Coronary artery (tissue), 2 donors: ENCODE results near the gene THTPA.
A peak's percentile ranks its signal among the peaks of the same experiment; 100 is the strongest.

Source experiments
- DNase-seq: peaks from one replicate; pipeline ENCODE4 v3.0.0-alpha.2; 2017; ENCODE audit warnings: low spot score
- H3K27ac ChIP-seq, 2 donors: fragments of 200-600 bp; sonication (generic); one replicate each; pipeline ENCODE4 v1.5.1; 2016 to 2019
- H3K4me3 ChIP-seq: fragments of 200-600 bp; sonication (generic); 2 replicates; pipeline ENCODE4 v1.5.1; 2016; ENCODE audit warnings: mild to moderate bottlenecking, moderate library complexity
- TF ChIP-seq, protein P1 (sequence below): fragments of 200-600 bp; sonication (generic); IDR thresholded peaks from one replicate; pipeline ENCODE4 v1.5.1; 2019; ENCODE audit warnings: antibody characterized with exemption

THTPA gene

DNA sequence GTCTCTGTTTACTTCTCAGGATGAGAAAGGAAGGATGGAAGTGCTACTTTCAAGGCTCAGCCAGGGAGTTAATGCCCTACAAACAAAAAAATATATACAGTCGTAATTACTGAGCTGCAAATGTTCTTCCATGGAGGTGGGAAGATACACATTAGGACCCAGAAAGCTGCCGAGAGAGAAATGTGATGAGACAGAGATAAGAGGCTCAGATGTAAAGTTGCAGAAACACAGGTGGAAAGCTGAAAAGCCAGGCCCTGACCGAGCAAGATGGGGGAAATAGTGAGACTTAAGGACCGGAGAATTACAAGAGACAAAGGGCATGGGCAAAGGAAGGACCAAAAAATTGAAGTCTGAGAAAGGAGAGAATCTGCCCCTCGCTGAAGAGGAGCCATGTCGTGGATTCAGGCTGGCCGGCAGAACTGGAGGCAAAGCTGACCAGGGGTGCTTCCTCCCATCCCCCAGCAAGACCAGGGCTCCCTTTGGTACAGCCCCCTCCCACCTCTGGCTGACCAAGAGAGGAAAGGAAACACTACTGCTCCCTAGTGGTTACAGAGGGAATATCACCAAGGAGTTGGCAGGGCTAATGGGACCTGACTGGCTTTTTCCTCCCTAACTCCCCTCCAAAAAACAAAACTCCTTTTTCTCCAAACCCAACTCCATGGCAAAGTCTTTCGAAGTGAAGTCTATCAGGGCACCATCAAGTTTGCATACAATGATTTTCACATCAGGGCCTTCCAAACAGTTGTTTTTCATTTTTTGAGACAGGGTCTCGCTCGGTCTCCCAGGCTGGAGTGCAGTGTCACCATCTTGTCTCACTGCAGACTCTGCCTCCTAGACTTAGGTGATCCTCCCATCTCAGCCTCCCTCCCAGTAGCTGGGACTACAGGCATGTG, 16.6 kb upstream of the THTPA start:
- no peak overlapping the region for H3K27ac ChIP-seq
- H3K4me3 ChIP-seq: no peak overlapping the region
- no peak for DNase-seq
- TF ChIP-seq, protein P1, sequence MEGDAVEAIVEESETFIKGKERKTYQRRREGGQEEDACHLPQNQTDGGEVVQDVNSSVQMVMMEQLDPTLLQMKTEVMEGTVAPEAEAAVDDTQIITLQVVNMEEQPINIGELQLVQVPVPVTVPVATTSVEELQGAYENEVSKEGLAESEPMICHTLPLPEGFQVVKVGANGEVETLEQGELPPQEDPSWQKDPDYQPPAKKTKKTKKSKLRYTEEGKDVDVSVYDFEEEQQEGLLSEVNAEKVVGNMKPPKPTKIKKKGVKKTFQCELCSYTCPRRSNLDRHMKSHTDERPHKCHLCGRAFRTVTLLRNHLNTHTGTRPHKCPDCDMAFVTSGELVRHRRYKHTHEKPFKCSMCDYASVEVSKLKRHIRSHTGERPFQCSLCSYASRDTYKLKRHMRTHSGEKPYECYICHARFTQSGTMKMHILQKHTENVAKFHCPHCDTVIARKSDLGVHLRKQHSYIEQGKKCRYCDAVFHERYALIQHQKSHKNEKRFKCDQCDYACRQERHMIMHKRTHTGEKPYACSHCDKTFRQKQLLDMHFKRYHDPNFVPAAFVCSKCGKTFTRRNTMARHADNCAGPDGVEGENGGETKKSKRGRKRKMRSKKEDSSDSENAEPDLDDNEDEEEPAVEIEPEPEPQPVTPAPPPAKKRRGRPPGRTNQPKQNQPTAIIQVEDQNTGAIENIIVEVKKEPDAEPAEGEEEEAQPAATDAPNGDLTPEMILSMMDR: peak; percentile 53

- H3K4me3 ChIP-seq: no peak overlapping the region
- DNase-seq: no peak
- H3K27ac ChIP-seq: no peak overlapping the region
- TF ChIP-seq, protein P1: no peak
Measured at GRCh38 chr14:23540141-23540469, 16.0 kb upstream of the THTPA start.

GRCh38 chr14:23542261-23542660, 13.8 kb upstream of the THTPA start:
- TF ChIP-seq, protein P1: no peak
- Histone ChIP-seq H3K27ac (no peak overlapping the region), H3K4me3 (no peak overlapping the region)
- no peak for DNase-seq

DNA sequence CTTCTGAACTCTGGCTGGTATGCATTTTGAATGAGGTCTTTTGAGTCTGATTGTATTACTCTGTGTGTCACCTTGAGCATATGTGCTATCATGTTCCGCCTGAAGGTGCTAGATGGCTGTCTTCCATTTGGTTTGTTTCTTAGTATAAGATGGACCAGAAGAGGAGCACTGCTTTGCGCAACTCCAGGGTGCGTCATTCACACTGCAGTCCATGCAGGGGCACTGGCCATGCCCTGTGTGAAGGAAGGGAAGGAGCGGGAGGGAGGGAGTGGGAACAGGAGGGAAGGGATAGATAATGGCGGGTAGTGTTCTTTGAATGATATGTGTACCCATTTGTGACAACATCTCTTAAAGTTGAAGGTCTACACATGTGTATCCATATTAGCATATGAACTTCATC, 12.7 kb upstream of the THTPA start:
- Histone ChIP-seq H3K27ac (no peak overlapping the region), H3K4me3 (no peak overlapping the region)
- no peak for DNase-seq
- TF ChIP-seq, protein P1: no peak

DNA sequence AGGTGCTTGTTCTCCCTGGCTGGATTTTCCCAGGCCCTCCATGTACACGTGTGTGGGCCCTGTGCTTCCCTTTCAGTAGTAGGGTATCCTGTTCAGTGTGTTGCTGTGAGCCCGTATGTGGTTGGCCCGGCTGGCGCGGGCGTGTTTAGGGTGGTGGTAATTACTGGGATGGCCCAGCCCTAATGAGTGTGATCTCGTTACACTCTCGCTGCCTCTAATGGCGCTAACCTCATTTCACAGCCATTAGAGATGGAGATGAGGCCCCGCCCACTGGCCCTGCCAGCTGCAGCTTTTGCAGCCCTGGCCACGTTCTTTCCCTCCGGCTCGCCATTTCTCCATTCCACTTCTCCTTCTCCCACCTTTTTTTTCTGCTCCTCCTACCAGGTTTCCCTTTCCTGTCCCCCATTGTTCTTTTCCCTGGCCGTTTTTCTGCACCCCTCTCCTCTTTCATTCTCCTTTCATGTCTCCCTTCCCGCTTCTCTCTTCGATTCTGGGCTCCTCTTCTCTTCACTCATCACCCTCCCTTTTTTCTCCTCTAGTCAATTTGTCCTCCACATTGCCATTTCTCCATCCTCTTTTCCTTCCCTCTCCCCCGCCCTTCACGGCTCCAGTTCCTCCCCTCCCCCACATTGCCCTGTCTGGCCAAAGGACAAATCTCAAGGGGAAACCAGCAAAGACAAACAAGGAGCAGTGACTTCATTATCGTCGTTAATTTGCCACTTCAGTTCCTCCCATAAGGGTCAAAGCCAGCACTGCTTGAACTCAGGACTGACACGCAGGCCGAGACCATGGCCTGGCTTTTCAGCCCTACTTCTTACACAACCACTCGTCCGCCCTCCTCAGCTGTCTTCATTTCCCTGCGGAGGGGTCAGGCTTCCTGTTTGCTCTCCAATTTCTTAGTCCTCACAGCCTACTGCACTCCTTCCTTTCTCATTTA, 11.3 kb upstream of the THTPA start:
- DNase-seq: no peak
- Histone ChIP-seq H3K4me3 (no peak overlapping the region), H3K27ac (peak overlapping the region in 1 of 2 donors; percentile 5)
- TF ChIP-seq, protein P1: no peak

GRCh38 chr14:23545740-23546365, 10.2 kb upstream of the THTPA start:
- Histone ChIP-seq H3K4me3 (no peak overlapping the region), H3K27ac (peak overlapping the region in 1 of 2 donors; percentile 48)
- TF ChIP-seq, protein P1: no peak
- no peak for DNase-seq
